WTC11 (cell line): Measurements from ENCODE around the gene IL23A. TPM values are rescaled to one million over a fixed set of nuclear protein-coding genes. Genes with fewer than 3 reads are reported as not detected.
"Not testable (repeated sequence)": the region's sequence is repeated elsewhere in the genome, so short reads cannot be mapped to it uniquely, and the experiment has no call there.

Experiments
- ATAC-seq: fragments of 200-7000 bp; cut with Tn5 transposase; 2 replicates; pipeline ENCODE4 v1.10.0; 2021; ENCODE audit warnings: mild to moderate bottlenecking, moderate library complexity
- CTCF ChIA-PET: fragments of 300-600 bp; sonication (Branson Sonifier 250); formaldehyde crosslinking; loops from one replicate; lab custom pipeline; 2021; ENCODE audit warnings: antibody characterized with exemption; lab: Charles Lee
- POLR2A ChIA-PET: fragments of 350-600 bp; sonication (Branson Sonifier 250); formaldehyde crosslinking; loops from one replicate; lab custom pipeline; 2021; ENCODE audit warnings: antibody characterized with exemption; lab: Charles Lee
- DNase-seq: peaks from one replicate; pipeline ENCODE4 v3.0.0; 2021; ENCODE audit warnings: low spot score
- H3K27ac Mint-ChIP-seq: 2 replicates; pipeline ENCODE4 v1.8.0; 2021; ENCODE audit warnings: mixed read lengths
- H3K27me3 Mint-ChIP-seq: 2 replicates; pipeline ENCODE4 v1.8.0; 2021; ENCODE audit warnings: low read depth, mild to moderate bottlenecking, moderate library complexity, mixed read lengths
- H3K36me3 Mint-ChIP-seq: 2 replicates; pipeline ENCODE4 v1.8.0; 2021; ENCODE audit warnings: mixed read lengths
- H3K4me1 Mint-ChIP-seq: 2 replicates; pipeline ENCODE4 v1.8.0; 2022; ENCODE audit warnings: mixed read lengths
- H3K4me3 Mint-ChIP-seq: 2 replicates; pipeline ENCODE4 v1.8.0; 2021; ENCODE audit warnings: mild to moderate bottlenecking, moderate library complexity, mixed read lengths
- H3K9me3 Mint-ChIP-seq: 2 replicates; pipeline ENCODE4 v1.8.0; 2021; ENCODE audit warnings: mixed read lengths
- CREB1 ChIP-seq: sonication (generic); formaldehyde crosslinking; IDR thresholded peaks from 2 replicates; pipeline ENCODE4 v1.8.0; 2023; ENCODE audit warnings: mild to moderate bottlenecking, missing genetic modification reagents
- ELF4 ChIP-seq: sonication (generic); formaldehyde crosslinking; IDR thresholded peaks from 2 replicates; pipeline ENCODE4 v1.8.1; 2022; ENCODE audit warnings: low read depth, mild to moderate bottlenecking, moderate library complexity, missing genetic modification reagents
- FOXJ3 ChIP-seq: sonication (generic); formaldehyde crosslinking; IDR thresholded peaks from 2 replicates; pipeline ENCODE4 v1.9.0; 2021; ENCODE audit warnings: missing genetic modification reagents, mild to moderate bottlenecking, borderline replicate concordance
- GRHL2 ChIP-seq: fragments of 250-450 bp; sonication (Bioruptor Pico); IDR thresholded peaks from 2 replicates; pipeline ENCODE4 v1.8.0; 2022; ENCODE audit warnings: mild to moderate bottlenecking, moderate library complexity; ENCODE audit not compliant: insufficient replicate concordance, severe bottlenecking
- MXD4 ChIP-seq: fragments of 250-450 bp; sonication (Bioruptor Pico); IDR thresholded peaks from 2 replicates; pipeline ENCODE4 v1.8.0; 2021; ENCODE audit warnings: mild to moderate bottlenecking, moderate library complexity, borderline replicate concordance
- OVOL2 ChIP-seq: fragments of 250-450 bp; sonication (Bioruptor Pico); IDR thresholded peaks from 2 replicates; pipeline ENCODE4 v1.9.0; 2021; ENCODE audit warnings: mild to moderate bottlenecking, borderline replicate concordance
- TCF7 ChIP-seq: sonication (generic); formaldehyde crosslinking; IDR thresholded peaks from 2 replicates; pipeline ENCODE4 v1.8.0; 2022; ENCODE audit warnings: mild to moderate bottlenecking, low read depth, missing genetic modification reagents, moderate library complexity
- TEAD1 ChIP-seq: sonication (generic); formaldehyde crosslinking; IDR thresholded peaks from 2 replicates; pipeline ENCODE4 v1.8.0; 2022; ENCODE audit warnings: mild to moderate bottlenecking, missing genetic modification reagents
- ZNF121 ChIP-seq: sonication (generic); formaldehyde crosslinking; IDR thresholded peaks from 2 replicates; pipeline ENCODE4 v1.8.0; 2023; ENCODE audit warnings: missing genetic modification reagents
- ZNF138 ChIP-seq: sonication (generic); formaldehyde crosslinking; conservative IDR thresholded peaks from 2 replicates; pipeline ENCODE4 v1.8.1; 2022; ENCODE audit warnings: mild to moderate bottlenecking, moderate library complexity, missing genetic modification reagents
- ZNF671 ChIP-seq: fragments of 250-450 bp; sonication (Bioruptor Pico); IDR thresholded peaks from 2 replicates; pipeline ENCODE4 v1.8.0; 2021; ENCODE audit warnings: mild to moderate bottlenecking
- total RNA-seq: library from RNA; stranded (reverse); gene quantifications from 3 replicates; pipeline ENCODE4 v1.2.3, GENCODE V29; 2021
- TF ChIP-seq, protein P1 (sequence below): sonication (generic); formaldehyde crosslinking; IDR thresholded peaks from 2 replicates; pipeline ENCODE4 v1.8.0; 2023; ENCODE audit warnings: mild to moderate bottlenecking, missing genetic modification reagents
- TF ChIP-seq, protein P2 (sequence below): sonication (generic); formaldehyde crosslinking; IDR thresholded peaks from 2 replicates; pipeline ENCODE4 v1.8.1; 2023; ENCODE audit warnings: mild to moderate bottlenecking, moderate library complexity, missing genetic modification reagents
- TF ChIP-seq, protein P3 (sequence below): sonication (generic); formaldehyde crosslinking; IDR thresholded peaks from 2 replicates; pipeline ENCODE4 v1.8.1; 2023; ENCODE audit warnings: mild to moderate bottlenecking, missing genetic modification reagents
- TF ChIP-seq, protein P4 (sequence below): sonication (generic); formaldehyde crosslinking; conservative IDR thresholded peaks from 2 replicates; pipeline ENCODE4 v1.8.1; 2023; ENCODE audit warnings: mild to moderate bottlenecking, low read depth, missing genetic modification reagents, moderate library complexity

IL23A gene
- total RNA-seq, 1 experiment from 2014 or later = 2.9 TPM

DNA sequence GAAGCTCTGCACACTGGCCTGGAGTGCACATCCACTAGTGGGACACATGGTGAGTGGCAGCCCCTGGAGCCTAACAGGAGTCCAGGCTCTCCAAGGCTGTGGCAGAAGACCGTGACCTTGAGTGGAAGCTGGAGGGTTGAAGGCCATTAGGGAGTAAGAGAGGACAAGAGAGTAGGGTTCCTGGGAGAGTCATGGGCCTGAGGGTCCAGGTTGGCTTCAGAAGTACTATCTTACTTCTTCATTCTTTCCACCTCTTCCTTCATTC lies 406 bp downstream of the IL23A start (continued):
- TF ChIP-seq, protein P1, sequence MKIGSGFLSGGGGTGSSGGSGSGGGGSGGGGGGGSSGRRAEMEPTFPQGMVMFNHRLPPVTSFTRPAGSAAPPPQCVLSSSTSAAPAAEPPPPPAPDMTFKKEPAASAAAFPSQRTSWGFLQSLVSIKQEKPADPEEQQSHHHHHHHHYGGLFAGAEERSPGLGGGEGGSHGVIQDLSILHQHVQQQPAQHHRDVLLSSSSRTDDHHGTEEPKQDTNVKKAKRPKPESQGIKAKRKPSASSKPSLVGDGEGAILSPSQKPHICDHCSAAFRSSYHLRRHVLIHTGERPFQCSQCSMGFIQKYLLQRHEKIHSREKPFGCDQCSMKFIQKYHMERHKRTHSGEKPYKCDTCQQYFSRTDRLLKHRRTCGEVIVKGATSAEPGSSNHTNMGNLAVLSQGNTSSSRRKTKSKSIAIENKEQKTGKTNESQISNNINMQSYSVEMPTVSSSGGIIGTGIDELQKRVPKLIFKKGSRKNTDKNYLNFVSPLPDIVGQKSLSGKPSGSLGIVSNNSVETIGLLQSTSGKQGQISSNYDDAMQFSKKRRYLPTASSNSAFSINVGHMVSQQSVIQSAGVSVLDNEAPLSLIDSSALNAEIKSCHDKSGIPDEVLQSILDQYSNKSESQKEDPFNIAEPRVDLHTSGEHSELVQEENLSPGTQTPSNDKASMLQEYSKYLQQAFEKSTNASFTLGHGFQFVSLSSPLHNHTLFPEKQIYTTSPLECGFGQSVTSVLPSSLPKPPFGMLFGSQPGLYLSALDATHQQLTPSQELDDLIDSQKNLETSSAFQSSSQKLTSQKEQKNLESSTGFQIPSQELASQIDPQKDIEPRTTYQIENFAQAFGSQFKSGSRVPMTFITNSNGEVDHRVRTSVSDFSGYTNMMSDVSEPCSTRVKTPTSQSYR = no peak
- TF ChIP-seq ELF4 (CRISPR knock-in tag) = no peak
- TF ChIP-seq ZNF671 (CRISPR knock-in tag) = no peak
- no peak for TF ChIP-seq TEAD1 (CRISPR knock-in tag)
- no peak for TF ChIP-seq TCF7
- TF ChIP-seq ZNF138 (CRISPR knock-in tag) = no peak

DNA sequence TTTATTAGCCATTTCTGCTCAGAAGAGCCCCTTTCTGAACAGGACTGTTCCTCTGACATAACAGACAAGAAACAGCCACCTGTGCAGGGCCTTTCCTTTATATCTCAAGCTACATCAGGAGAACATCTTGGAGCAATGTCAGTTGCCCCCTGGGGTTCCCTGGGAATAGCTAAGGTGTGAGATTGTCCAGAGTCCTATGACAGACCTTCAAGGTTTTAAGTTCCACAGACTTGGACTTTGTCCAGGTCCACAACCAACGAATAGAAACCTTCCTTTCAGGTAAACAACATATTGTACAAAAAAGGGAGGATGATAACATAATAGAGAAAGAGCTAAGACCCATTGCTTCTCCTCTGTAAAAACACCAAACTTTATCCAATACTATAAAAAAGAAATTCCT lies 2.9 kb downstream of the IL23A start:
- TF ChIP-seq, protein P2, sequence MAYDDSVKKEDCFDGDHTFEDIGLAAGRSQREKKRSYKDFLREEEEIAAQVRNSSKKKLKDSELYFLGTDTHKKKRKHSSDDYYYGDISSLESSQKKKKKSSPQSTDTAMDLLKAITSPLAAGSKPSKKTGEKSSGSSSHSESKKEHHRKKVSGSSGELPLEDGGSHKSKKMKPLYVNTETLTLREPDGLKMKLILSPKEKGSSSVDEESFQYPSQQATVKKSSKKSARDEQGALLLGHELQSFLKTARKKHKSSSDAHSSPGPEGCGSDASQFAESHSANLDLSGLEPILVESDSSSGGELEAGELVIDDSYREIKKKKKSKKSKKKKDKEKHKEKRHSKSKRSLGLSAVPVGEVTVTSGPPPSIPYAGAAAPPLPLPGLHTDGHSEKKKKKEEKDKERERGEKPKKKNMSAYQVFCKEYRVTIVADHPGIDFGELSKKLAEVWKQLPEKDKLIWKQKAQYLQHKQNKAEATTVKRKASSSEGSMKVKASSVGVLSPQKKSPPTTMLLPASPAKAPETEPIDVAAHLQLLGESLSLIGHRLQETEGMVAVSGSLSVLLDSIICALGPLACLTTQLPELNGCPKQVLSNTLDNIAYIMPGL (CRISPR knock-in tag) = no peak
- TF ChIP-seq GRHL2 (no peak), MXD4 (no peak), FOXJ3 (no peak), CREB1 (CRISPR knock-in tag) (no peak), OVOL2 (CRISPR knock-in tag) (no peak), TEAD1 (CRISPR knock-in tag) (no peak)
- TF ChIP-seq, protein P3, sequence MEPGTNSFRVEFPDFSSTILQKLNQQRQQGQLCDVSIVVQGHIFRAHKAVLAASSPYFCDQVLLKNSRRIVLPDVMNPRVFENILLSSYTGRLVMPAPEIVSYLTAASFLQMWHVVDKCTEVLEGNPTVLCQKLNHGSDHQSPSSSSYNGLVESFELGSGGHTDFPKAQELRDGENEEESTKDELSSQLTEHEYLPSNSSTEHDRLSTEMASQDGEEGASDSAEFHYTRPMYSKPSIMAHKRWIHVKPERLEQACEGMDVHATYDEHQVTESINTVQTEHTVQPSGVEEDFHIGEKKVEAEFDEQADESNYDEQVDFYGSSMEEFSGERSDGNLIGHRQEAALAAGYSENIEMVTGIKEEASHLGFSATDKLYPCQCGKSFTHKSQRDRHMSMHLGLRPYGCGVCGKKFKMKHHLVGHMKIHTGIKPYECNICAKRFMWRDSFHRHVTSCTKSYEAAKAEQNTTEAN (CRISPR knock-in tag) = no peak
- TF ChIP-seq, protein P4, sequence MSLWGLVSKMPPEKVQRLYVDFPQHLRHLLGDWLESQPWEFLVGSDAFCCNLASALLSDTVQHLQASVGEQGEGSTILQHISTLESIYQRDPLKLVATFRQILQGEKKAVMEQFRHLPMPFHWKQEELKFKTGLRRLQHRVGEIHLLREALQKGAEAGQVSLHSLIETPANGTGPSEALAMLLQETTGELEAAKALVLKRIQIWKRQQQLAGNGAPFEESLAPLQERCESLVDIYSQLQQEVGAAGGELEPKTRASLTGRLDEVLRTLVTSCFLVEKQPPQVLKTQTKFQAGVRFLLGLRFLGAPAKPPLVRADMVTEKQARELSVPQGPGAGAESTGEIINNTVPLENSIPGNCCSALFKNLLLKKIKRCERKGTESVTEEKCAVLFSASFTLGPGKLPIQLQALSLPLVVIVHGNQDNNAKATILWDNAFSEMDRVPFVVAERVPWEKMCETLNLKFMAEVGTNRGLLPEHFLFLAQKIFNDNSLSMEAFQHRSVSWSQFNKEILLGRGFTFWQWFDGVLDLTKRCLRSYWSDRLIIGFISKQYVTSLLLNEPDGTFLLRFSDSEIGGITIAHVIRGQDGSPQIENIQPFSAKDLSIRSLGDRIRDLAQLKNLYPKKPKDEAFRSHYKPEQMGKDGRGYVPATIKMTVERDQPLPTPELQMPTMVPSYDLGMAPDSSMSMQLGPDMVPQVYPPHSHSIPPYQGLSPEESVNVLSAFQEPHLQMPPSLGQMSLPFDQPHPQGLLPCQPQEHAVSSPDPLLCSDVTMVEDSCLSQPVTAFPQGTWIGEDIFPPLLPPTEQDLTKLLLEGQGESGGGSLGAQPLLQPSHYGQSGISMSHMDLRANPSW = no peak
- H3K4me1 Mint-ChIP-seq = peaks cover 28% of the 10 kb centered on the region
- ChIA-PET CTCF (interaction anchor here (1.2 kb wide), 1 partner anchor 26 kb away, joined by 4 read pairs; the partner anchor contains the start of gene CNPY2), POLR2A (interaction anchor here (0.8 to 1.6 kb wide), 2 partner anchors 18 to 120 kb away, joined by 3 to 6 read pairs; partner anchors contain the start of genes RNF41 and STAT2)
- H3K4me3 Mint-ChIP-seq = no peak overlapping the region
- peaks cover 21% of the 10 kb centered on the region for H3K36me3 Mint-ChIP-seq
- ATAC-seq = no peak
- DNase-seq = no peak
- H3K9me3 Mint-ChIP-seq = no peaks in the 10 kb centered on the region
- H3K27ac Mint-ChIP-seq = no peak overlapping the region
- no peaks in the 10 kb centered on the region for H3K27me3 Mint-ChIP-seq

DNA sequence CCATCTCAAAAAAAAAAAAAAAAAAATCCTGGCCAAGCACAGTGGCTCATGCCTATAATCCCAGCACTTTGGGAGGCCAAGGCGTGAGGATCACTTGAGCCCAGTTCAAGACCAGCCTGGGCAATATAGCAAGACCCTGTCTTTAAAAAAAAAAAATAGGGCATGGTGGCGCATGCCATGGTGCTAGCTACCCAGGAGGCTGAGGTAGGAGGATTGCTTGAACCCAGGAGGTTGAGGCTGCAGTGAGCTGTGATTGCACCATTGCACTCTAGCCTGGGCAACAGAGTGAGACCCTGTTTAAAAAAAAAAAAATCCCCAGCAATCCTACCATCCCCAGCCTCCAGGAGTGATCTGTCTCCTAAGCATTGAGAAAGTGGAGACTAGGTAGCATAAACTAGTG lies 3.6 kb downstream of the IL23A start:
- not testable (repeated sequence) for H3K4me3 Mint-ChIP-seq, H3K27ac Mint-ChIP-seq, H3K27me3 Mint-ChIP-seq, H3K9me3 Mint-ChIP-seq, ATAC-seq, DNase-seq
- peaks cover 22% of the 10 kb centered on the region for H3K4me1 Mint-ChIP-seq
- ChIA-PET CTCF (interaction anchor here (1.1 kb wide), 1 partner anchor 56 kb away, joined by 3 read pairs; no protein-coding TSS in a partner anchor), POLR2A (interaction anchor here (1.6 kb wide), 1 partner anchor 18 kb away, joined by 6 read pairs; the partner anchor contains the start of gene STAT2)
- peak; percentile 57; the same call in 1 of the 2 replicates for TF ChIP-seq ZNF121 (CRISPR knock-in tag)
- peaks cover 25% of the 10 kb centered on the region for H3K36me3 Mint-ChIP-seq
